RCC 7860 (cell line): Measurements from ENCODE around the gene FA2H.
"Not testable (repeated sequence)": the region's sequence is repeated elsewhere in the genome, so short reads cannot be mapped to it uniquely, and the experiment has no call there.

Experiments
- DNase-seq: peaks from one replicate; pipeline ENCODE4 v3.0.0-alpha.2; 2015; ENCODE audit warnings: low spot score
- FAIRE-seq: peaks from 2 replicates; lab custom pipeline; 2012; peaks lifted over from hg19 to GRCh38; lab: Jason Lieb, UNC

The FA2H gene

DNA sequence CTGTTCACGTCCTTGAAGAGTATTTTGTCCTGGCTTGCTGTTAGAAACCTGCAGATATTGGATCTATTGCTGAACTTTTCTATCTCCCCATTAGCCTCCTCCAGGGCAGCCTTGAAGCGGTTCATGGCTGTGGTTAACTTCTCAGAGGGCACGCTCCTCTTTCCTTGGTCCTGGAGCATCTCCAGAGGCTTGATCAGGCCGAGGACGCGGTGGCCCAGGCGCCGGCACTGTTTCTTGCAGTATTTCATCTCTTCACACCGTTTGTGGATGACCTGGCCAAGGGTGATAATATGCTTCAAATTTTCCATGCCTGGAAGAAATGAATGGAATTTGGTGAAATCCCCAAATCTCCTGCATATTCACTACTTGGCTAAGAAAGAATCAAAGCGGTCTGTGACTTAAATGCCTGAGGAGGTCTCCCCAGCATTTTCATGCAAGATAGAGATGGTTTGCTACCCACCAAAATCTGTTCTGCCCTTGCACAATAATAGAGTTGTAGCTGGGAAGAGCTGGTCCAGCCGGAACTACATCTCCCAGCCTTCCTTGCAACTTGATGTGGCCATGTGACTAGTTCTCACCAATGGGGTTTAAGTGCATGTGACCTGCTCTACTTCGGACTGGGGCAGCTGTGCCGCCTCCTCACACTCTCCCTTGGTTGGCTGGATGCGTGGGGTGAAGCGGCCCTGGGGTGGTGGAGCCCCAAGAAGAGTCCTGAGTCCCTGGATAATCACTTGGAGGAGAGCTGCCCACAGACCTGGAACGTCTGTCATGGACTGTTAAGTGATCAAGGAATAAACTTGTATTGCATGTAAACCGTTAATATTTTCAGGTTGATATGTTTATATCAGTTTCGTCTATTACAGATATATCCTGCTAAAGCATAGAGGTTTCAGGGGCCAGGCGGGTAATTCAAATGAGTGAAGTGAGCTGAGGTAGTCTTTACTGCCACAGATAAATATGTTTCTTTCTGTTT, 78.9 kb downstream of the FA2H start:
- DNase-seq (peak; percentile 71), FAIRE-seq (no peak)

DNA sequence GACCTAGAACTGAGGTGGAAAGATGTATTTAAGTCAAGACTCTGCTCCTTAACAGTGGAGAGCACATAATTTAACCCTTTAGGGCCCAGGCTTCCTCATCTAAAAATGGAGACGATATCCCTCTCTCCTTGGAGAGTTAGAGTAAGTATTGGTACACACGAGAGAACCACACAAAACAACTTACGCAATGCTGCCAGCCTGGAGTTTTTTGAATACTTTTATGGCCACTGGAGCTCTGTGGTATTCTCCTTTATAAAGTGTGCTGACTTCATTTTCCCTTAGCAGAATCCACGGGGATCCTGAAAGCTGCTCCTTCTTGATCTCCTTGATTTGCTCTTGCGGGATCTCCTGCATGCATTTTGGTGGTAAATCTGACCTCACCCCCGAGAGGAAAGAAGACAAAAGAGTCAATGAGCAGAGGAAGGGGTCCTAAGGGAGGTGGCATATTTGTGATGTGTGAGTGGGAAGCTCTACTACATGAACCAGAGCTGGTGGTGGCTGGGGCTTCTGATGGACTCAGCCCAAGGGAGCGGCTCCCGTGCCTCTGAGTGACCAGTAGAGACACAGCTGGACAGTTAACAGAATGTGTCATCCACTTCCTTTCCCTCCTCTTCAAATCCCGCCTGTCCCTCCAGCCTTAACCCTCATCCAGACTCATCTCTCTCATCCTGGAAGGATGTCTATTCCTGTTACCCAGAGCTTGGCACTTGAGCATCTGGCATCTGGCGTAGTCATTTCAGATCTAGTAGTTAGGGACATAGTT, 83.3 kb downstream of the FA2H start:
- DNase-seq (no peak), FAIRE-seq (no peak)

DNA sequence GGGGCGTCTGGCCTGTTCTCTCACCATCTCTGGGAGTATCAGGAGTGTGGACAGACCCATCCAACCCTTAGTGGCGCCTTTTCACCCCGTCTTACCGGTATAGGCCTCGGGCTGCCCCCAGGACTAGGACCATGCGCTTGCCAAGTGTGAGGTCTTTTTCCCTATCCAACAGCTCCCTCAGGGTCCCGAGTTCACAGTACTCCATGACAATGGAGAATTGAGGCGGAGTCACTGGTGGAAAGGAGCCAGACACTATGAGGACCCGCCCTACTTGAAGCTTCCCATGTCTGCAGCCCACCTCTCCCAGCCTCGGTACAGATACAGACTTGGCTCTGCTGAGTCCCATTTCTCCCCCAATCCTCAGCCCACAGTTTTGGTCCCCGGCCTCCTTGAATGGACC, 92.1 kb downstream of the FA2H start:
- FAIRE-seq (no peak), DNase-seq (no peak)

DNA sequence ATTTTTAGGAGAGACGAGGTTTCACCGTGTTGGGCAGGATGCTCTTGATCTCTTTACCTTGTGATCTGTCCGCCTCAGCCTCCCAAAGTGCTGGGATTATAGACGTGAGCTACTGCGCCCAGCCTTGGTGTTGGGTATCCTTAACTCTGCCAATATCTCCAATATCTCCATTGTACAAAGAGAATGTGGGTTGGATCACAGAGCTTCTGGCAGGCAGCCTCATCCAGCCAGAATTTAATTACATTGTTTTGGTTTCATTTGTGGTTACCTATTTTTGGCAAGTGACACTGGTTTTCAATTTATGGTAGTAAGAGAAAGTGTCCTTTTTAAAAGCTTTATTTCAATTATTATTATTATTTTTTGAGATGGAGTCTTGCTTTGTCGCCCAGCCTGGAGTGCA, 93.9 kb downstream of the FA2H start:
- DNase-seq (no peak), FAIRE-seq (no peak)

DNA sequence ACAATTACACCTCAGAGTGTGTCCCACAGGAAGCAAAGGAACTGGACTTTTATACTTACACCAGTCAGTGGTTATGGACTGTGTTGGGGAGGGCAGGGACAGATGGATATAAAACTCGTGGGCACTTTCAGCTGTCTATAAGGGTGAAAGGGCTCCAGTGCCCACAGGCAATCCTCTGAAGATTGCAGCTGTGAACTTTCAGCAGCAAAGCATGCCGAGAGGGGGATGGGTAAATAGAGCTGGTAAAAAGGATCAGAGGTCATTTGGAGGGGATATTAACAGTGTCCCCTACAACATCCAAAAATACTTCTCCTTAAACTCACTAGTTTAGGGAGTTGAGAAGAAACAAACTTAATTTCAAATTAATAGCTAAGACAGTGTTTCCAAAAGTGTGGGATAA, 94.6 kb downstream of the FA2H start:
- FAIRE-seq (no peak), DNase-seq (no peak)

DNA sequence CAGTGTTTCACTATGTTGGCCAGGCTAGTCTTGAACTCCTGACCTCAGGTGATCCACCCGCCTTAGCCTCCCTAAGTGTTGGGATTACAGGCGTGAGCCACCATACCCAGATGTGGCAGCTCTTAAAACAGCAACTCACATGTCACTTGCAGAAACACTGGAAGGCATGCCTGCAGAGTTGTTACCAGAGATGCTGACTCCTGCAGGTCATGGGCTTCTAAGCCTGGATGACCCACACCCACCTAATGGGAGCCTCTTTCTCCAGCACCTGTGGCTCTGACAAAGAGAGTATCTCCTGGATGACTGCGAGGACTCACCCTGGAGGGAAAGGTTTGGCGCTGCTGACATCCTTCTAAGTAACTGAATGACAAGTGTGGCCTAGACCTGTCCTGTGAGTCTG, 96.8 kb downstream of the FA2H start:
- no peak for FAIRE-seq
- no peak for DNase-seq

DNA sequence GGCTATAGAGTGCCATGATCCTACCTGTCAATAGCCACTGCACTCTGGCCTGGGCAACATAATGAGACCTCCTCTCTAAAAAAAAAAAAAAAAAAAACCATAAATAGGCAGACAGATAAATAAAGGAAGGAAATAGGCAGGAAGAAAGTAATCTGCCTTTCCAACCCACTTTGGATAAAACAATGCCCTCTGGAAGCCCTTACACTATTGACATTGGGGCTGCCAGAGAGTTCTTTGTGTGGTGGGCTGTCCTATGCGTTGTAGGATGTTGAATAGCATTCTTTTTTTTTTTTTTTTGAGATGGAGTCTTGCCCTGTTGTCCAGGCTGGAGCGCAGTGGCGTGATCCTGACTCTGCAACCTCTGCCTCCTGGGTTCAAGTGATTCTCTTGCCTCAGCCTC, 100.7 kb downstream of the FA2H start:
- FAIRE-seq: no peak

DNA sequence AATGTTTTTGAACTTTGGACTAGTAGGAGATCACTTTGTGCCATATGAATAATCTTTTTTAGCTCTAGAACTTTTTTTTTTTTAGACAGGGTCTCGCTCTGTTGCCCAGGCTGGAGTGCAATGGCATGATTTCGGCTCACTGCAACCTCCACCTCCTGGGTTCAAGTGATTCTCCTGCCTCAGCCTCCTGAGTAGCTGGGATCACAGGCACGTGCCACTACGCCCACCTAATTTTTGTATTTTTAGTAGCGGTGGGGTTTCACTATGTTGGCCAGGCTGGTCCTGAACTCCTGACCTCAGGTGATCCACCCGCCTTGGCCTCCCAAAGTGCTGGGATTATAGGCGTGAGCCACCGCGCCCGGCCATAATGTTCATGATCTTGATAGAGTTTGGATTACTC, 105.7 kb downstream of the FA2H start:
- not testable (repeated sequence) for FAIRE-seq, DNase-seq

More for the DNA sequence above, 100.7 kb downstream of the FA2H start:
- no peak for DNase-seq

DNA sequence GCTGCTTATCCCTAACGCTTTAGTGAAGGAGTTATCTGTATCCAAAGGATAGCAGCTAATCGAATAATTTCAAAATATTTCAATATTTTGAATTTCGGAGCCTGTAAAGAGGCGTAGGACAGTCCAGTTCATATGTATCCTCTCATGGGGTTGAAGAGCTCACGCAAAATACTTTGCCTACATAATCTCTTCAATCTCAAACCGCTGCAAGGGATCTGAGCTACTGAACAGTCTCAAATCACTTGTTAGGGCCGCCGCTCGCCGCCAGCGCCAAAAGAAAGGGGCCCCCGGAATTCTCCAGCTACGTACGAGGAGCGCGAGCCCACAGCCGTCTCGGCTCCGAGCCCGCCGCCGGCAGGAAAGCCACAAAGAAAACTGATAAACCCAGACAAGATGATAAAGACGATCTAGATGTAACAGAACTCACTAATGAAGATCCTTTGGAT, 107.3 kb downstream of the FA2H start:
- no peak for FAIRE-seq
- no peak for DNase-seq

DNA sequence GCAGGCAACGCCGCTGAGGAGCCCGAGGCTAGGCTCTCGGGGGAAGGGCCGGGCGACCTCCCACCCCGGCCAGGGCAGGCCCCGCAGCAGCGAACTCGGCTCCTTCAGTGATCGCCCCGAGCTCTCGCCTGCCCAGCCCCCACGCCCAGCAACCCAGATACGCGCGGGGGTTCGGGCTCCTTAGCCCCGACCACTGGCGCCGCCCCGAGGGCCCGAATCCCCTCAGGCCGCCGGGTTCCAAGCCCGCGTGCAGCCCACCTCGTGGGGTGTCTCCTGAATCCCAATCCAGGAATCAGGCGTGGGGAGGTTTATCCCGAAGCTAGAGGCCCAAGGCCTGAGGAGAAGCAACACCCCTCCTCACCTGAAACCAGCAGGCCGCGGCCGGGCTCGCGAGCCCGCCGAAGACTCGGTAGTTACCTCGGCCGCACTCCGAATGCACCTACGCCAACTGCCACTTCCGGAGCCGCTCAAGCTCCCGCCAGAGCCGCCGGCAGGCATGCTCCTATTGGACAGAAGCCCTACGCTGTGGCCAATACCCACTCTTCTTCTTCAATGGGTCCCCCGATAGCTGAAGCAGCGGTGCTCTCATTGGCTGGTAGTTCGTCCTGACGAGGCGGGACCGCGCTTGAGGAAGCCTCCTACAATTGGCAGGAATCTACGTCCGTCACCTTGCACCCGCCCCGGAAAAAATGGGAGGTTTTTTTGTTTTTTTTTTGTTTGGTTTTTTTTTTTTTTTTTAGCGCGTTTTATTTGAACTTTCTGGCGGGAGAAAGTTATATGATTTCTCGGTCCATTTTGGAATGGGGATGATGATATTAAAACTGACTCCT, 108.0 kb downstream of the FA2H start, which contains the start of gene RFWD3:
RFWD3 (minus strand) TSS at position 453 of the 830 bp plus-strand sequence. CDS start 5,428 bp downstream, outside the sequence.
- FAIRE-seq: peak; percentile 95

DNA sequence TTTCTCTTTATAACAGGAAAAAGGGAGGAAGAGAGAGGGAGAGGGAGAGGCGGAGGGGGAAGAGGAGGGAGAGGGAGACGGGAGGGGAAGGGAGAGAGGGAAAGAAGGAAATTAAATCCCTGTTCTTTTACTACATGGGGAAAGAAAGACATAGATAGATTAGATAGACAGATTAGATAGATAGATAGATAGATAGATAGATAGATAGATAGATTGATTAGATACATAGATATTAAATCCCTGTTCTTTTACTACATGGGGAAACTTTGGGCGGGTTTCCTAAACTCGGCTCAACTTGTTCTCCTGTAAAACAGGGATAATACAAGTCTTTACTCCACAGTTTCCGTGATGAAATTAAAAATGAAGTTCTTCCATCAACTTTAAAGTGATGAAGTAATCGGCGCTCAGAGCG, 108.6 kb downstream of the FA2H start:
- DNase-seq: no peak
- no peak for FAIRE-seq

More for the DNA sequence above, 108.0 kb downstream of the FA2H start, which contains the start of gene RFWD3:
- peak; percentile 98 for DNase-seq
